ENCODE measurements around the gene CLPSL2.

Gene CLPSL2, protein sequence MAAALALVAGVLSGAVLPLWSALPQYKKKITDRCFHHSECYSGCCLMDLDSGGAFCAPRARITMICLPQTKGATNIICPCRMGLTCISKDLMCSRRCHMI

DNA sequence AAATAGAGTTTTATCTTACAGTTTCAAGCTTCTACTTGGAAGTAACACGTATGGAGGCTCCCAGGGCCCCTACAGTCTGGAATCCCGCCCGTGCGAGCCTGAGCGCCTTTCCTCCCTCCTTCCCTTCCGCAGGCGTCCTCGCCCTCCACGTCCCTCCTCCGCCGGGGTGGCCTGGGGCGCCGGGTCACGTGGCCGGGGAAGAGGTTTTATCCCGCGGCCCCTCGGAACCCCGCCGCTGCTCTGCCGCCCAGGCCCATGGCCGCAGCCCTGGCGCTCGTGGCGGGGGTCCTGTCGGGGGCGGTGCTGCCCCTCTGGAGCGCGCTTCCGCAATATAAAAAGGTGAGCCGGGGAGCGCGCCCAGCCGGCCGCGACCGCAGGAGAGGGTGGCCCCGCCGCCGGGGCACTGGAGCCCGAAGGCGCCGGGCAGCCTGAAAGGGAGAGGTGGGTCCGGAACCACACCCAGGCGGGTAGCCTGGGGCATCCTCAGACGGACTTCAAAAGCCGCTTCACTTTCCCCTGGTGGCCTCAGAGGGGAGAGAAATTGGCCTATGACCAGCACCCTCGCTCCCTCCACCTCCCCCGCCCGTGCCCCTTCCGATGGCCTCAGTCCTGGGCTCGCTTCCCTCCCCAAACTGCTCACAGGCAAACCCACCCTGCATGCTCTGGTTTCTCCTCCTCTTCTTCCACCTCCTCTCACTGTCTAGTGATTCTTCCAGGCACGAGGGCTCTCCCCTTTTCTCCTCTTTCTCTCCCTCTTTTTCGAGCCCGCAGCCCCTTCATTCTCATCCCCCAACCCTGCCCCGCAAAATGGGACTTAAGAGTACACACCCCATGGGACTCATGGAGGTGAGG, at the start of gene CLPSL2:
Gene CLPSL2 (plus strand): TSS at position 235 of the 852 bp plus-strand sequence. CDS start 21 bp downstream, at position 256.
- Histone ChIP-seq H3K36me3 (ENCODE audit: control insufficient read depth, insufficient read depth, low read length) (no peaks in the 10 kb centered on the region), H3K27me3 (ENCODE audit: control insufficient read depth, insufficient read depth, low read length) (peaks cover 2% of the 10 kb centered on the region; the same call in 1 of the 2 replicates), H3K4me3 (ENCODE audit: low read depth, low read length) (peak within 1 kb of the TSS; percentile 67), H3K27ac (ENCODE audit: low read depth, low read length) (no peak within 1 kb of the TSS; the same call in 1 of the 2 replicates), H3K9me3 (ENCODE audit: control insufficient read depth, insufficient read depth, low read depth, low read length) (no peaks in the 10 kb centered on the region), H3K4me1 (ENCODE audit: control insufficient read depth, insufficient read depth, low read length) (peaks cover 4% of the 10 kb centered on the region; the same call in 1 of the 2 replicates), H3K9ac (ENCODE audit: low read length) (peak within 1 kb of the TSS; percentile 36)

DNA sequence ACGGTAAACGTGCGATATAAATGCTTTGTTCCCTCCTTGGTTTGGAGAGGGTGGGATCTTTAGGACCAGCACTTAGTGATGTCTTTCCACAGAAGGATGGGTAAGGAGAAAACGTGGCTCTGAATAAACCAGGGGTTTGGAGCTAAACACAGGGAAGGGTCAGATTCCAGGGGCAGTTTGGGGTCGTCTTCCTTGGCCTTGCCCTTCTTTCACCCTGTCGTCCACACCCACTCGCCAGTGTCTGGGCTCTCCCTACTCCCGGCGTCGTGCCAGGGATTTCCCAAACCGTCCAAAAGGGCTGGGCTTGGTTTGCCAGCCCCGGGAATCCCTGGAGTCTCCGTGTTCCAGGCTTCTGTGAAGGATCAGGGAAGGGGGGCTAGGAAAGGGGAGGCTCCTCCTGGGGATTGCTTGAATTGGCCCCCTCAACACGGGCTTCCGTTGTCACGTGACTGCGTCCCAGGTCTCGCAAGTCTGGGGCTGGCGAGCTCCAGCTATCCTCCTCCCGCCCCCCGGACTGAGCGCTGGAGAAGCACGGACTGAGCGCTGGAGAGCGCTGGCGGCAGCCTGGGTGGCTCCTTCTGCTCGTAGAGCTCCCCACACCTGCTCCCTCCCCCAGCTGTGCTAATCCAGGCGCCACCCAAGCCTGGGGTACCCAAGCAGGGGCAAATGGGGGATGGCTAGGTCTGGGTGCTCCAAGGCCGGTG, 49.0 kb upstream of the CLPSL2 start:
- Histone ChIP-seq H3K4me1 (ENCODE audit: control insufficient read depth, insufficient read depth, low read length) (peaks cover 56% of the 10 kb centered on the region), H3K36me3 (ENCODE audit: control insufficient read depth, insufficient read depth, low read length) (no peaks in the 10 kb centered on the region), H3K4me3 (ENCODE audit: low read depth, low read length) (peak overlapping the region; percentile 89), H3K27me3 (ENCODE audit: control insufficient read depth, insufficient read depth, low read length) (peaks cover 14% of the 10 kb centered on the region; the same call in 1 of the 2 replicates), H3K27ac (ENCODE audit: low read depth, low read length) (peak overlapping the region; percentile 49; the same call in 1 of the 2 replicates), H3K9ac (ENCODE audit: low read length) (peak overlapping the region; percentile 81), H3K9me3 (ENCODE audit: control insufficient read depth, insufficient read depth, low read depth, low read length) (no peaks in the 10 kb centered on the region)

DNA sequence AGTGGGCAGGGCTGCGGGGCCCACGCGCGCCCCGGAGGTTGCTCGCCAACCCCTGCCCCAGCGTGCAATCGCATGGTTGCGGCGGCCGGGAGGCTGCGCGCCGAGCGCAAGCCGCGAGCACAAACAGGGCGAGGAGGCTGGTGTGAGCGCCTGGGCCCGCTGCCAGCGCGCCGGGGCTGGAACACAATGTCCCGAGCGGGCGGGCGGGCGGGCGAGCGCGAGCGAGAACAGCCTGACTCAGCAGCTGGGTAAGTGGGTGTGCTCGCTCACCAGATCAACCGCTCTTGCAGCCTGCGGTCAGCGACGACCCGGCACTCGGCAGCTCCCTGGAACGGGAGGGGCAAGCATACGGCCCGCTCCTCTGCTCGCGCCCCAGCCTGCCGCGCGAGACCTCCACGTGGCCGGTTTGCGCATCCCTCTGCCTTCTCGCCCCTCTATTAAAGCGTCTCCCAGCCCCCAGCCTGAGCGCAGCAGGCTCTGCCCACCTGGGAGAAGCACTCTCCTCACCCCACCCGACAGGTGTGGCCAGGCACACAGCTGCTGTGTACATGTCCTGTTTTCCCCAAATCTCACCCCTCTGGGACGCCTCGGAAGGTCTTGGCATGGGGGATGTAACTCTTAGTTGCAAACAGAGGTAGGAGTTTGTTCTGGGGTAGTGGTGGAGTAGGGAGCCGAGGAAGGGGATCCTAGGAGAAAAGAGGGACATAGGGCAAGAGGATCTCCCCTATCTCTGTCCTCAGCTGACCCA, 48.3 kb upstream of the CLPSL2 start:
- Histone ChIP-seq H3K9ac (ENCODE audit: low read length) (peak overlapping the region; percentile 81), H3K4me3 (ENCODE audit: low read depth, low read length) (peak overlapping the region; percentile 89), H3K9me3 (ENCODE audit: control insufficient read depth, insufficient read depth, low read depth, low read length) (no peaks in the 10 kb centered on the region), H3K36me3 (ENCODE audit: control insufficient read depth, insufficient read depth, low read length) (no peaks in the 10 kb centered on the region), H3K27ac (ENCODE audit: low read depth, low read length) (peak overlapping the region; percentile 49; the same call in 1 of the 2 replicates), H3K27me3 (ENCODE audit: control insufficient read depth, insufficient read depth, low read length) (peaks cover 14% of the 10 kb centered on the region; the same call in 1 of the 2 replicates), H3K4me1 (ENCODE audit: control insufficient read depth, insufficient read depth, low read length) (peaks cover 61% of the 10 kb centered on the region)

DNA sequence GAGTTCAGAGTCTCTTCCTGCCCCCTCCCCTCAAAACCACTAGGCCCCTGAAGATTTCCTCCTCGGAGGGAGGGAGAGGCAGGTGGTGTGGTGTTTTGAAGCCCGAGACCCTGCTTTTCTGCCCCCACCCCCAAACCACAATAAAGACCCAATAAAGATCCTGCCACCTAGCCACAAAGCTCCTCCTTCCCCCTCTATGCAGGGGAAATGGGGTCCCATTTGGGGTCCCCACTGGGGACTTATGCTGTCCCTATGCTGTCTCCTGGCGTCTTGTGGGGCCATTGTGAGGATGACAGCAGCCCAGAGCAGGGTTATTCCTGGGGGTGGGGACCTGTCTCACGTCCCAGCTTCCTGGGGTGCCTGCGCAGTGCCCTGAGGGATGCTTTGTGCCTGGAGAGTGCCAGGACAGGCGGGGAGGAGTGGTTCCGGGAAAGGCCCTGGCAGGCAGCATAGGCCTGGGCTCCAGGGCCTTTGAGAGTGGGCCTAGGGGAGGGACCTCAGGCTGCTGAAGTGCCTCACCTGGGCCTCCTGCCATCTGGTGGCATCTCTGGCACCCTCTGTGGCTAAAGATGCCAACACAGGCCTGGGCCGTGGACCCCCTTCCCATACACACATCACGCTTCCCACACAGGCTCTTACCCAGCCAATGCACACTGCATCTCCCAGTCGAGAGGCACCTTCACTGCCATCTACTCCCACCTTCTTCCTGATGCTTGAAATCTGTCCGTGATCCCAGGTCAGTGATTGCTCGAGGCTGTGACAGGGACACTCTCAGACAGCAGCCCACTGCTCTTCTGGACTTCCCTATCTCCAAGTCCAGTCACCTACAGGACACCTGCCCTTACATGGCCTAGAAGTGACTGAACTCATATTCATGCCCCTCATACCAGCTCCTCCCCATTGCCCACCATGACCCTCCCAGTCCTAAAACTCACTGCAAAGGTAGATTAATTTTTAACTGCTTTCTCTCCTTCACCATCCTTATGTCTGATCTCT, 47.4 kb upstream of the CLPSL2 start:
- no peaks in the 10 kb centered on the region for H3K9me3 ChIP-seq (ENCODE audit: control insufficient read depth, insufficient read depth, low read depth, low read length)
- peak overlapping the region; percentile 89 for H3K4me3 ChIP-seq (ENCODE audit: low read depth, low read length)
- H3K27me3 ChIP-seq (ENCODE audit: control insufficient read depth, insufficient read depth, low read length) = peaks cover 14% of the 10 kb centered on the region; the same call in 1 of the 2 replicates
- no peaks in the 10 kb centered on the region for H3K36me3 ChIP-seq (ENCODE audit: control insufficient read depth, insufficient read depth, low read length)
- no peak overlapping the region for H3K27ac ChIP-seq (ENCODE audit: low read depth, low read length)
- H3K9ac ChIP-seq (ENCODE audit: low read length) = no peak overlapping the region
- H3K4me1 ChIP-seq (ENCODE audit: control insufficient read depth, insufficient read depth, low read length) = peaks cover 57% of the 10 kb centered on the region

DNA sequence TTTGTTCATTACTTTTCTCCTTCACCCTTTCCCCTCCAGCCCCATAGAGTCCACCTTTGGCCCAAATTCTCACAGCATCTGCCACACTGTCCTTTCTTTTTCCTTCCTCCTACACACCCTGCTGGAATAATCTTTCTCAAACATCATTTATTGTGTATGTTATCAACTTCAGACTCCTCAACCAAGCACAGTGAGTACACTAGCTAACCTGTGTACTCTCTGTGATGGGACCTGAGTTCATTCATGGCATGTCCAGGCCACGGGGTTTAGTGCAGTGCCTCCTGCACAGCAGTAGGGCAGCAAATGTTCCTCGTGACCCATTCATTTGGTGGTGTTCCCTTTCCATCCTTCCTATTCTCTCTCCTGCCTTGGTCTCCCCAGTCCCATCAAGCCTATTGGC, 46.7 kb upstream of the CLPSL2 start:
- Histone ChIP-seq H3K36me3 (ENCODE audit: control insufficient read depth, insufficient read depth, low read length) (no peaks in the 10 kb centered on the region), H3K27ac (ENCODE audit: low read depth, low read length) (no peak overlapping the region), H3K27me3 (ENCODE audit: control insufficient read depth, insufficient read depth, low read length) (peaks cover 14% of the 10 kb centered on the region; the same call in 1 of the 2 replicates), H3K9ac (ENCODE audit: low read length) (no peak overlapping the region), H3K4me3 (ENCODE audit: low read depth, low read length) (no peak overlapping the region), H3K9me3 (ENCODE audit: control insufficient read depth, insufficient read depth, low read depth, low read length) (no peaks in the 10 kb centered on the region), H3K4me1 (ENCODE audit: control insufficient read depth, insufficient read depth, low read length) (peaks cover 52% of the 10 kb centered on the region)

DNA sequence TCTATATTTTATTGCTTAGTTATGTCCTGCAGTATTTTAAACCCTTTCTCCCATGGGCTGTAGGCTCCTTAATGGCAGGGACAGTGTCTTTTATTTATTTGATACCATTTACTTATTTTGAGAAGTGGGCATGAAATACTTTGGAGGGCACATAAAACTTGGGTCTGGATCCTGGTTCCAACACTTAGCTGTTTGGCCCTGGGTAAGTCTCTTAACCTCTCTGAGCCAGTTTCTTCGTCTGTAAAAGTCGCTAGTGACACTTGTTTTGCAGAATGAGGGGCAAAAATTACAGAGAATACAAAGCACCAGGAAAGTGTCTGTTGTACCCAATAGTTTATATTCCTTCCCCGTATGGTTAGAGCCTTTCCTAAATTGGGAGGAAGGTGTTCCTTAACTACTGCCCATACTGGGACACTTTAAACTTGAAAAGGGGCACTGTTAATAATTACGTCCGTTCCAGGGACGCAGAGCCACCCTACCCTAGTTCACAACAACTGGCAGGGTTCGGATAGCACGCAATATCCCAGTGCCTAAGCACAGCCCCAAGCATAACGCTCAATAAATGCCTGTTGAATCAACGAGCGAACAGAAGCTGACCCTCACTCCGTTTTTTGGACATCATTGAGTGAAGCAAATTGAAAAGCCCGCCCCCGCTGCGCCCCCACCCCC, 45.5 kb upstream of the CLPSL2 start:
- H3K36me3 ChIP-seq (ENCODE audit: control insufficient read depth, insufficient read depth, low read length) = no peaks in the 10 kb centered on the region
- H3K9ac ChIP-seq (ENCODE audit: low read length) = peak overlapping the region; percentile 57
- no peaks in the 10 kb centered on the region for H3K9me3 ChIP-seq (ENCODE audit: control insufficient read depth, insufficient read depth, low read depth, low read length)
- H3K27ac ChIP-seq (ENCODE audit: low read depth, low read length) = no peak overlapping the region
- H3K27me3 ChIP-seq (ENCODE audit: control insufficient read depth, insufficient read depth, low read length) = peaks cover 11% of the 10 kb centered on the region; the same call in 1 of the 2 replicates
- peaks cover 43% of the 10 kb centered on the region for H3K4me1 ChIP-seq (ENCODE audit: control insufficient read depth, insufficient read depth, low read length)
- peak overlapping the region; percentile 84 for H3K4me3 ChIP-seq (ENCODE audit: low read depth, low read length)

DNA sequence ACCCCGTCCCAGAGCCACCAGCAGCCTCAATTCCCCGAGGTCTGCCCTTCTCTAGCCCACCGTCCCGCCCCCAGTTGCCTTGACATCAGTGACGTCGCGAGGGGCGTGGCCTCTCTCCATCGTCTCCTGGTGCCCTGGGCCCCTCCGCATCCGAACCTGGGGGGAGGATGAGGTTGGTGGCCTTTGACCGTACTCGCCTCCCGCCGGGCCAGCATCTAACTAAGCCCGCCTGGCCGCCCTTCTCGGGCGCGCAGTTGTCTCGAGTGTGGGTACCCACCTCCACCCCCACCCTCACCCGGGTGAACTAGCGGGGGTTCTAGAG, 45.0 kb upstream of the CLPSL2 start:
- peak overlapping the region; percentile 84 for H3K4me3 ChIP-seq (ENCODE audit: low read depth, low read length)
- no peaks in the 10 kb centered on the region for H3K9me3 ChIP-seq (ENCODE audit: control insufficient read depth, insufficient read depth, low read depth, low read length)
- H3K4me1 ChIP-seq (ENCODE audit: control insufficient read depth, insufficient read depth, low read length) = peaks cover 41% of the 10 kb centered on the region
- H3K27ac ChIP-seq (ENCODE audit: low read depth, low read length) = peak overlapping the region; percentile 86
- no peaks in the 10 kb centered on the region for H3K36me3 ChIP-seq (ENCODE audit: control insufficient read depth, insufficient read depth, low read length)
- peaks cover 8% of the 10 kb centered on the region; the same call in 1 of the 2 replicates for H3K27me3 ChIP-seq (ENCODE audit: control insufficient read depth, insufficient read depth, low read length)
- peak overlapping the region; percentile 86 for H3K9ac ChIP-seq (ENCODE audit: low read length)

DNA sequence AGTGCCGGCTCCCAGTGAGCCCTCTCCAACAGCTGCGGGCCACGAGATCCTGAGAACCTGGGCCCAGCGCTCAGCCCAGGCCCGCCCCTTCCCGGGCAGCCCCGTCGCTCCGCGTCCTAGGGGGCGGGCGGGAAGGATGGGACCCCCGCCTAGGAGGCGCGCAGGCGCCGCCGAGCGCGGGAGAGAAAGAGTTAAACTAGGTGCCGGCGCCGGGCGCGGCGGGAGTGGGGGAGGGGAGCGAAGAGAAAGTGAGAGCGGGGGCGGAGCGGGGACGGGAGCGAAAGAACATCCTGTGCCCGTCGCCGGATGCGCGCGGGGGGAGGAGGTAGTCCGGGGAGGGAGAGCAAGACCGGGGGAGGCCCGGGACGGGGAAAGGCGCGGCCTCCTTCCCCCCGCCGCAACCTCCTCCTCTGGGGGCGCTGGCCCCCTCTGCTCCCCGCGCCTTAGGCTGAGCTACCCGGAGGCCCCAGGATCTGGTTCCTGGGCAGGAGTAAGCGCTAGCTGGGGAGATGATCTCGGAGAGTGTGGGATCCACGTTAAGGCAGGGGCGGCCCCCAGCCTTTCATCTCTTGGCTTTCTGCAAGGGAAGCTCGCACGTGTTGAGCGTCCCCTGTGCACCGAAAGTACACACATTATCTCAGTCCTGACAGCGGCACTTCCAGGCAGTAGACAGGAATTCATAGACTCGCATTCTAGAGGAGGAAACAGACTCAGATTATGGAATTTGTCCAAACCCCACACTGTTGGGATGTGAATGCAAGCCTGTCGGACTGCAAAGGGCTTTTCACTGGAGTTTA, 44.5 kb upstream of the CLPSL2 start:
- no peaks in the 10 kb centered on the region for H3K36me3 ChIP-seq (ENCODE audit: control insufficient read depth, insufficient read depth, low read length)
- peak overlapping the region; percentile 86 for H3K9ac ChIP-seq (ENCODE audit: low read length)
- peak overlapping the region; percentile 84 for H3K4me3 ChIP-seq (ENCODE audit: low read depth, low read length)
- H3K27ac ChIP-seq (ENCODE audit: low read depth, low read length) = peak overlapping the region; percentile 86
- peaks cover 6% of the 10 kb centered on the region; the same call in 1 of the 2 replicates for H3K27me3 ChIP-seq (ENCODE audit: control insufficient read depth, insufficient read depth, low read length)
- H3K9me3 ChIP-seq (ENCODE audit: control insufficient read depth, insufficient read depth, low read depth, low read length) = no peaks in the 10 kb centered on the region
- H3K4me1 ChIP-seq (ENCODE audit: control insufficient read depth, insufficient read depth, low read length) = peaks cover 35% of the 10 kb centered on the region

DNA sequence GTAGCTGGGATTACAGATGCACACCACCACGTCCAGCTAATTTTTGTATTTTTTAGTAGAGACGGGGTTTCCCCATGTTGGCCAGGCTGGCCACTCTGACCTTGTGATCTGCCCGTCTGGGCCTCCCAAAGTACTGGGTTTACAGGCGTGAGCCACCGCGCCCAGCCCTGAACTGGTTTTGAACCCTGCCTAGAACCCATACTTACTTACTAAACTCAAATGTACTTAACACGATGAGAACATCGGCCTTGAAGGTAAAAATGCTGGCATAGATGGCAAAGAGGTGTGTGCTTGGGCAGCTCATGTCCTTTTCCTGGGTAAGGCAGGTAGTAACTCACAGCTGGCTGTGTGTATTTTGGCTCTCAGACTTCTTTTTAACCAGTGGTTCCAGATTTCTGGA, 42.8 kb upstream of the CLPSL2 start:
- peaks cover 31% of the 10 kb centered on the region for H3K4me1 ChIP-seq (ENCODE audit: control insufficient read depth, insufficient read depth, low read length)
- H3K9ac ChIP-seq (ENCODE audit: low read length) = no peak overlapping the region
- H3K27ac ChIP-seq (ENCODE audit: low read depth, low read length) = no peak overlapping the region
- no peaks in the 10 kb centered on the region for H3K27me3 ChIP-seq (ENCODE audit: control insufficient read depth, insufficient read depth, low read length)
- H3K36me3 ChIP-seq (ENCODE audit: control insufficient read depth, insufficient read depth, low read length) = no peaks in the 10 kb centered on the region
- no peaks in the 10 kb centered on the region for H3K9me3 ChIP-seq (ENCODE audit: control insufficient read depth, insufficient read depth, low read depth, low read length)
- H3K4me3 ChIP-seq (ENCODE audit: low read depth, low read length) = no peak overlapping the region

Data from HUES6 (cell line).